Measurements from ENCODE around the gene PCCA. TPM values are rescaled to one million over a fixed set of nuclear protein-coding genes. Genes with fewer than 3 reads are reported as not detected.

Gene PCCA
- total RNA-seq, 4 donors from 2014 or later, result 29.5 to 55.5 (median 38.3) TPM

DNA sequence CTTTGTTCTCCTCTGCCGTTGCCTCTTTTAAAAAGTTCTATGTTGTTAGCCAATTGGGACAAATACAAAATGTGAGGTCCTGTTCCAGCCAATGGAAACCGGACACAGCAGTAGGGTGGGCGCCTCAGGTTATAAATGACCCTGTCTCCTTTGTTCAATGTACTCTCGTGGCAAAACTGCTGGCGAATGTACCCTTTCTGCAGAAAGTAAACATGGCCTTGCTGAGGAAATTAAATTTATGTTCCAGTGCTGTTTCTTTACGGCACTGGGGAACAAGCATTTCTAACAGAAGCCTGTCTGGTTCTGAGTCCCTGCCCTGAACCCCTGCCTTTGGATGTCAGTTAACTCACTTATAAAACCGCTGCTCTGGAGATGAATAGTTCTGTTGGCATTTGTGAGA is 140.7 kb downstream of the PCCA start:
- DNase-seq (ENCODE audit: low spot score in 2 of 2), result no peak
- Histone ChIP-seq H3K27me3 (no peaks in the 10 kb centered on the region), H3K36me3 (no peaks in the 10 kb centered on the region), H3K27ac (no peak overlapping the region), H3K4me3 (no peak overlapping the region), H3K9me3 (no peaks in the 10 kb centered on the region), H3K4me1 (peaks cover 0 to 7% (median 0%) of the 10 kb centered on the region in 4 donors)
- no peak for TF ChIP-seq EP300 (IDR thresholded peaks at IDR 0.05)
- 87 to 93% methylated on average over 7 of the region's 7 CpGs for WGBS, 2 donors

DNA sequence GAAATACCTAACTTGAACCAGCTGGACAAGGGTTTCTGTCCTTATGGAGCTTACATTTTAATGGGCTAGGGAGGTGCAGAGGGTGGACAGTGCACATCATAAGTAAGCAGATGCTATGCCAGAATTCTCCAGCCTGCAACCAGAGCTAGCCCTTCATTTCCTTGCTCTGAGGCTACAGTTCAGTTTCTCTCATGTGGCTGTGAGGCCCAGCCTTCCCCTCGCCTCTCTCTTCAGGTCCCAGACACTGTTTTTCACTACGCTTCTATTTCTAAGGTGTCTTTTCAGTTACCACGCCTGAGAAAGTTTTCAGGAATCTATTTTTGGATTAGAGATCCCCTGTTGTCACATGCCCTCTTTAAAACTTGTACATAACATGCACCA is 141.9 kb downstream of the PCCA start:
- H3K36me3 ChIP-seq, result no peaks in the 10 kb centered on the region
- peaks cover 0 to 18% (median 3%) of the 10 kb centered on the region in 4 donors for H3K4me1 ChIP-seq
- H3K27me3 ChIP-seq, result no peaks in the 10 kb centered on the region
- DNase-seq (ENCODE audit: low spot score in 2 of 2), result no peak
- 92 to 95% methylated on average over 3 of the region's 3 CpGs for WGBS, 2 donors
- H3K4me3 ChIP-seq, result no peak overlapping the region
- no peaks in the 10 kb centered on the region for H3K9me3 ChIP-seq
- TF ChIP-seq POLR2A (IDR thresholded peaks at IDR 0.05), result no peak
- no peak for TF ChIP-seq EP300 (IDR thresholded peaks at IDR 0.05)
- TF ChIP-seq, protein P1, sequence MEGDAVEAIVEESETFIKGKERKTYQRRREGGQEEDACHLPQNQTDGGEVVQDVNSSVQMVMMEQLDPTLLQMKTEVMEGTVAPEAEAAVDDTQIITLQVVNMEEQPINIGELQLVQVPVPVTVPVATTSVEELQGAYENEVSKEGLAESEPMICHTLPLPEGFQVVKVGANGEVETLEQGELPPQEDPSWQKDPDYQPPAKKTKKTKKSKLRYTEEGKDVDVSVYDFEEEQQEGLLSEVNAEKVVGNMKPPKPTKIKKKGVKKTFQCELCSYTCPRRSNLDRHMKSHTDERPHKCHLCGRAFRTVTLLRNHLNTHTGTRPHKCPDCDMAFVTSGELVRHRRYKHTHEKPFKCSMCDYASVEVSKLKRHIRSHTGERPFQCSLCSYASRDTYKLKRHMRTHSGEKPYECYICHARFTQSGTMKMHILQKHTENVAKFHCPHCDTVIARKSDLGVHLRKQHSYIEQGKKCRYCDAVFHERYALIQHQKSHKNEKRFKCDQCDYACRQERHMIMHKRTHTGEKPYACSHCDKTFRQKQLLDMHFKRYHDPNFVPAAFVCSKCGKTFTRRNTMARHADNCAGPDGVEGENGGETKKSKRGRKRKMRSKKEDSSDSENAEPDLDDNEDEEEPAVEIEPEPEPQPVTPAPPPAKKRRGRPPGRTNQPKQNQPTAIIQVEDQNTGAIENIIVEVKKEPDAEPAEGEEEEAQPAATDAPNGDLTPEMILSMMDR (IDR thresholded peaks at IDR 0.05), result no peak
- H3K27ac ChIP-seq, result no peak overlapping the region

DNA sequence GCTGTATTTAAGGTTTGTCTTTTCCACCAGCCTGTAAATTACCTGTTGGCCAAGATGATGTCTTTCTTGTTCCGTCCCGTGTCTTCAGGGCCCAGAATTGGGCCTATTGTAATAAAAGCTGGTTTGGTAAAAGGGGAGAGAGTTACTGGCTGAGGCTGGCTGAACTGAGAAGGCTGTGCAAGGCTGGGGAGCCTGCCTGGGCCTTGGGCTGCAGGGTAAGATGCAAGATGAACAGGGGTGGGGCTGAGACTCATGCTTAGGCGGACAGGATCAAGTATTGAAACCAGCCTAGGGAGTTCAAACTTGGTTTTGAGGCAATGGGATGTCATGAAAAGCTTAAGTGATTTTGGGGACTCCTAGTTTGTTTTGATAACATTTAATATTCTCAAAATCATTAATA is 142.3 kb downstream of the PCCA start:
- peaks cover 0 to 19% (median 3%) of the 10 kb centered on the region in 4 donors for H3K4me1 ChIP-seq
- WGBS, 2 donors, result 96 to 99% methylated on average over 3 of the region's 3 CpGs
- TF ChIP-seq, protein P1 (IDR thresholded peaks at IDR 0.05), result no peak
- TF ChIP-seq POLR2A (IDR thresholded peaks at IDR 0.05) (no peak), EP300 (IDR thresholded peaks at IDR 0.05) (no peak)

DNA sequence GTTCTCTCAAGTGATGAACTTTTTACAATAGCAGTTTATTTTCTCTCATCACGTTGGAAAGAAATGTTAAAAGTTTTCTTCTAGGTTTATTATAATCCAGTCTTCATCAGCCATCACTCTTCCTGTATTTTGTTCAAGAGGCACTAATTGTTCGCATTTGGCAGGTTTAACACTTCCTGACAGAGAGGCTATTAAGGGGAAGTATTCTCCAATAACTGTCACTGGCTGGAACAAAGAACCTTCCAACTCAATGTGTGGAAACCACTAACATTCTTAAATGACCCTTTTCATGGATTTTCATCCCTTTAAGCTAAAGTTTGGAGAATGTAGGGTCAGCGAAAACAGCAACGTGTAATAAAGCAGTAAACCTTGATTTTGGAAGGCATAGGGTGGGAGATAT is 145.1 kb downstream of the PCCA start:
- no peak overlapping the region for H3K27ac ChIP-seq
- TF ChIP-seq POLR2A (IDR thresholded peaks at IDR 0.05) (no peak), EP300 (IDR thresholded peaks at IDR 0.05) (no peak)
- TF ChIP-seq, protein P1 (IDR thresholded peaks at IDR 0.05), result no peak
- H3K27me3 ChIP-seq, result no peaks in the 10 kb centered on the region
- H3K4me1 ChIP-seq, result peaks cover 0 to 19% (median 3%) of the 10 kb centered on the region in 4 donors
- no peaks in the 10 kb centered on the region for H3K9me3 ChIP-seq
- no peak for DNase-seq (ENCODE audit: low spot score in 2 of 2)
- H3K4me3 ChIP-seq, result no peak overlapping the region
- H3K36me3 ChIP-seq, result peaks cover 0 to 5% (median 0%) of the 10 kb centered on the region in 3 donors
- 72 to 75% methylated on average over 4 of the region's 4 CpGs for WGBS, 2 donors

More for the DNA sequence above, 142.3 kb downstream of the PCCA start:
- no peaks in the 10 kb centered on the region for H3K27me3 ChIP-seq
- H3K4me3 ChIP-seq, result no peak overlapping the region
- no peak for DNase-seq (ENCODE audit: low spot score in 2 of 2)
- no peak overlapping the region for H3K27ac ChIP-seq
- no peaks in the 10 kb centered on the region for H3K9me3 ChIP-seq
- no peaks in the 10 kb centered on the region for H3K36me3 ChIP-seq

DNA sequence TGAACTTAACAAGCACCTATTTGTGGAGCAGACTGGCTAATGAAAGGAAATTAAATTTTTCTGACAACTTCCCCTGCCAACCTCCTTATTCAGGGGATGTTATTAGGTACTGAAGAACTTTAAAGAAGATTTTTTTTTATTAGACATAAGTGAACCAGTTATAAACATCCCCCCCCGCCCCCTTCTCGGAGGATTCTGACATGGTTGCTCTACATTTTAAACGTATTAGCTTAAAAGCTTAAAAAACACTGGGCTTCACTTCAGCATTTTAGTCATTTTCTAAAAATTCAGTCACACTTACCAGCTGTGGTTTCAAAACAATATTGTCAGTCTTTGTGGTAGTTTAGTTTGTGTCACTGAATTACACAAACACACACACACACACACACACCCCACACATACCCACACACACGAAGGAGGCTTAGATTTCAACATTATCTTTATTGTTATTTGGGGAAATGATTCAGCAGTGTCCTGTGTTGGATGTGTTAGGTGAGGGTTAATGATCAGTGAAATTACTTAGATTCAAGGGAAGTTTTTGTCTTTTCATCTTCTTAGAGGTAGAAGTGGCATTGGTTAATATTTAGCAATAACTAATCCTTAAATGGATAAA is 145.7 kb downstream of the PCCA start:
- TF ChIP-seq EP300 (IDR thresholded peaks at IDR 0.05) (no peak), POLR2A (IDR thresholded peaks at IDR 0.05) (no peak)
- TF ChIP-seq, protein P1 (IDR thresholded peaks at IDR 0.05), result no peak

More for the DNA sequence above, 145.7 kb downstream of the PCCA start:
- Histone ChIP-seq H3K9me3 (no peaks in the 10 kb centered on the region), H3K27ac (no peak overlapping the region), H3K36me3 (peaks cover 0 to 5% (median 0%) of the 10 kb centered on the region in 3 donors), H3K4me1 (peaks cover 0 to 19% (median 3%) of the 10 kb centered on the region in 4 donors), H3K4me3 (no peak overlapping the region), H3K27me3 (no peaks in the 10 kb centered on the region)
- no peak for DNase-seq (ENCODE audit: low spot score in 2 of 2)
- WGBS, 2 donors, result 55 to 69% methylated on average over 4 of the region's 4 CpGs

Data from tibial nerve (tissue), 4 donors.